Testis (tissue), 3 donors: Measurements from ENCODE around the gene PLOD1. TPM values are rescaled to one million over a fixed set of nuclear protein-coding genes. Genes with fewer than 3 reads are reported as not detected.
"Not testable (repeated sequence)": the region's sequence is repeated elsewhere in the genome, so short reads cannot be mapped to it uniquely, and the experiment has no call there.

ENCODE experiments used
- DNase-seq: peaks from one replicate; pipeline ENCODE4 v3.0.0-alpha.2; 2019
- H3K27ac ChIP-seq, 2 donors: fragments of 200-600 bp; sonication (generic); one replicate each; pipeline ENCODE4 v1.5.1; 2019
- H3K27me3 ChIP-seq: fragments of 200-600 bp; sonication (generic); one replicate; pipeline ENCODE4 v1.5.1; 2019
- H3K36me3 ChIP-seq: fragments of 200-600 bp; sonication (generic); one replicate; pipeline ENCODE4 v1.5.1; 2017; ENCODE audit warnings: low read depth; ENCODE audit errors: missing control alignments
- H3K4me1 ChIP-seq: fragments of 200-600 bp; sonication (generic); one replicate; pipeline ENCODE4 v1.5.1; 2019
- H3K4me3 ChIP-seq, 2 donors: fragments of 200-600 bp; sonication (generic); one replicate each; pipeline ENCODE4 v1.5.1; 2017 to 2019
- H3K9me3 ChIP-seq: fragments of 200-600 bp; sonication (generic); one replicate; pipeline ENCODE4 v1.5.1; 2017
- POLR2A ChIP-seq: fragments of 450-650 bp; IDR thresholded peaks from one replicate; pipeline ENCODE4 v1.6.1; 2017; ENCODE audit warnings: antibody characterized with exemption, mild to moderate bottlenecking, moderate library complexity
- WGBS, 2 donors: methylation state at CpG; one replicate each; pipeline ENCODE4 v1.1.5; 2018; 5-methylcytosine and 5-hydroxymethylcytosine counted together
- intact Hi-C: fragments of 100-400 bp; cut with DNase I; formaldehyde crosslinking; loops from one replicate; pipeline ENCODE4 v1.15.1; 2023; ENCODE audit warnings: low total_unique reads
- polyA plus RNA-seq: library from polyadenylated mRNA; stranded (reverse); fragments of 350-450 nt; fragmentation: Illumina TruSeq; extraction: RNeasy Lipid Tissue Mini Kit (QIAGEN cat#74804); gene quantifications from one replicate; pipeline ENCODE4 v1.2.3, GENCODE V29; 2014; ENCODE audit warnings: low read depth, low replicate concordance; ENCODE audit not compliant: insufficient read depth
- total RNA-seq, 2 donors: library from RNA; depleted of rRNA; stranded (reverse); fragments of >200 nt; gene quantifications; one replicate each; pipeline ENCODE4 v1.2.3, GENCODE V29; 2016
- TF ChIP-seq, protein P1 (sequence below), 3 experiments: fragments of 450-650 bp in 2 of 3; fragments of 200-600 bp in 1 of 3; sonication (generic) in 1 of 3; IDR thresholded peaks; one replicate each; pipeline ENCODE4 v1.5.1; 2016 to 2019; ENCODE audit warnings: antibody characterized with exemption in 3 of 3, mild to moderate bottlenecking in 2 of 3, moderate library complexity in 1 of 3

PLOD1 gene
- total and polyA plus RNA-seq, 3 donors from 2014 or later = 33.1 to 62.0 (median 41.3) TPM

DNA sequence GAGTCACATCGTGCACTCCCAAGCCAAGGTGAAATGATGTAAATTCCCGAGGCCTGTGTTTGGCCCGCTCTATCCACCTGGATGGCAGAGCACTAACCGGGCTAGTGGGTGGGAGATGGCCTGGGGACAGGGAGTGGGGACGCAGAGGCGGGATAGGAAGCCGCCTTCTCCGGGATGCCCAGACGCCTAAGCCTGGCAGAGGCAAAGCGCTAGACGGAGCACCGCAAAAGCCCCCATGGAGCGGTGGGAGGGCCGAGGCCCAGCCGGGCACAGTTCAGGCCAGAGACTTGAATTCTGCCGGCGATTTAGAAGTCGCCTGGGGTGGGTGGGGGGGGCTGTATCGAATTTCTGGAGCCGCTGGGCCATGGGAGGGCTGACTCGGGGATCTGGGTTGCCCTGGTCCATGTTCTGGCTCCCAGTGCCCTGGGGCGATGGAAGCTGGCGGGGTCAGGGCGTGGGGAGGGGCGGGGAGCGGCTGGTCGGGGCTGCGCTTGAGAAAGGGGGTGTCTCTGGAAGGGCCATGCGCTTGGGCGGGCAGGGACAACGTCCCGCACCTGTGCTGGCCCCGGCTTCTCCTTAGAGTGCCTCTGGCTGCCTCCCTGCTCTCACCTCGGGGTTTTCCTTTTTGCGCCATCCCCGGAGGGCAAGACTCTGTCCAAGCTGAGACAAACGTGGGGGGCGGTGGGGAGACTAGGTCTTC is 36.3 kb upstream of the PLOD1 start:
- intact Hi-C loops = no loop called here
- no peaks in the 10 kb centered on the region for H3K27me3 ChIP-seq

DNA sequence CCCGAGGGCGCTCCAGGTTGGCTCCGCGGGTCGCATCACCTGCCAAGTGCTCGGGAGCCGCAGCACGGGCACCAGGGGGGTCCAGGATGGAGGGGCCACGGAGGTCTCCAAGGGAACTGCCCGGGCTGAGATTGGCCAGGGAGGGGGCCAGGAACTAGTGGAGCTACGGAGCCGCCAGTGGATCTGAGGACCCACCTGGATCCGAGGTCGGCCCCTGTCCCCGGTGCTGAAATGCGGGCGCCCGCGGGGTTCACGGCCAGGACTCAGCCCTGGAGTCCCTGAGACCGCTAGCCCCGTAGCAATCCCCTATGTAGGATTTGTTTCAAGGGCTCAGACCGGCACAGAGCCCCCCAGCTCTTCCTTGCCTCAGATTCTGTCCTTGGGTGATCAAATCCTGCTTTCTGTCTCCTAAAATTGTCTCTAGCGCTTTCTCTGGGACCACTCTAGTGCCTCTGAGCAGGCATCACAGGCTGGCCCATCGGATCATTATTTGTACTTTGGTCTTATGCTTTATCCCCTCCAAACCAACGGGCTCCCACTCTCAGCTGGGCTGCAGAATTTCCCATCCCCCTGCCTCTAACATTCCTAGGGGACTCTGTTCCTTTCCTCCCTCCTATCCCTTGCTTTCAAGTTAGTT is 35.6 kb upstream of the PLOD1 start:
- Histone ChIP-seq H3K27ac (no peak overlapping the region), H3K9me3 (no peaks in the 10 kb centered on the region), H3K36me3 (no peaks in the 10 kb centered on the region), H3K4me3 (no peak overlapping the region), H3K27me3 (no peaks in the 10 kb centered on the region), H3K4me1 (no peaks in the 10 kb centered on the region)
- intact Hi-C loops = no loop called here
- no peak for DNase-seq
- 10 to 14% methylated on average over 9 to 26 of the region's 26 CpGs for WGBS, 2 donors
- no peak for TF ChIP-seq POLR2A
- TF ChIP-seq, protein P1, sequence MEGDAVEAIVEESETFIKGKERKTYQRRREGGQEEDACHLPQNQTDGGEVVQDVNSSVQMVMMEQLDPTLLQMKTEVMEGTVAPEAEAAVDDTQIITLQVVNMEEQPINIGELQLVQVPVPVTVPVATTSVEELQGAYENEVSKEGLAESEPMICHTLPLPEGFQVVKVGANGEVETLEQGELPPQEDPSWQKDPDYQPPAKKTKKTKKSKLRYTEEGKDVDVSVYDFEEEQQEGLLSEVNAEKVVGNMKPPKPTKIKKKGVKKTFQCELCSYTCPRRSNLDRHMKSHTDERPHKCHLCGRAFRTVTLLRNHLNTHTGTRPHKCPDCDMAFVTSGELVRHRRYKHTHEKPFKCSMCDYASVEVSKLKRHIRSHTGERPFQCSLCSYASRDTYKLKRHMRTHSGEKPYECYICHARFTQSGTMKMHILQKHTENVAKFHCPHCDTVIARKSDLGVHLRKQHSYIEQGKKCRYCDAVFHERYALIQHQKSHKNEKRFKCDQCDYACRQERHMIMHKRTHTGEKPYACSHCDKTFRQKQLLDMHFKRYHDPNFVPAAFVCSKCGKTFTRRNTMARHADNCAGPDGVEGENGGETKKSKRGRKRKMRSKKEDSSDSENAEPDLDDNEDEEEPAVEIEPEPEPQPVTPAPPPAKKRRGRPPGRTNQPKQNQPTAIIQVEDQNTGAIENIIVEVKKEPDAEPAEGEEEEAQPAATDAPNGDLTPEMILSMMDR (IDR thresholded peaks at IDR 0.05) = no peak

More for the DNA sequence above, 36.3 kb upstream of the PLOD1 start:
- Histone ChIP-seq H3K4me3 (no peak overlapping the region), H3K9me3 (no peaks in the 10 kb centered on the region), H3K36me3 (no peaks in the 10 kb centered on the region), H3K4me1 (no peaks in the 10 kb centered on the region), H3K27ac (no peak overlapping the region)
- whole genome bisulfite sequencing, 2 donors = 16 to 18% methylated on average over 27 to 34 of the region's 38 CpGs
- no peak for TF ChIP-seq POLR2A
- TF ChIP-seq, protein P1 (IDR thresholded peaks at IDR 0.05) = no peak
- DNase-seq = no peak

DNA sequence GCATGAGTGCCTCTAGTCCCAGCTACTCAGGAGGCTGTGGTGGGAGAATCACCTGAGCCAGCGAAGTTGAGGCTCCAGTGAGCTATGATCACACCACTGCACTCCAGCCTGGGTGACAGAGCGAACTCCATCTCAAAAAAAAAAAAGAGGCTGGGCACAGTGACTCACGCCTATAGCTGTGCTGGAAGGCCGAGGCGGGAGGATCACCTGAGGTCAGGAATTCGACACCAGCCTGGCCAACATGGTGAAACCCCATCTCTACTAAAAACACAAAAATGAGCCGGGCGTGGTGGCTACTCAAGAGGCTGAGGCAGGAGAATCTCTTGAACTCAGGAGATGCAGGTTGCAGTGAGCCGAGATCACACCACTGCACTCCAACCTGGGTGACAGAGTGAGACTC is 33.1 kb upstream of the PLOD1 start:
- H3K4me3 ChIP-seq, DNase-seq, H3K36me3 ChIP-seq, H3K27me3 ChIP-seq, H3K27ac ChIP-seq, intact Hi-C loops, H3K4me1 ChIP-seq, H3K9me3 ChIP-seq: not testable (repeated sequence)
- 75 to 77% methylated on average over 9 of the region's 9 CpGs for WGBS, 2 donors

DNA sequence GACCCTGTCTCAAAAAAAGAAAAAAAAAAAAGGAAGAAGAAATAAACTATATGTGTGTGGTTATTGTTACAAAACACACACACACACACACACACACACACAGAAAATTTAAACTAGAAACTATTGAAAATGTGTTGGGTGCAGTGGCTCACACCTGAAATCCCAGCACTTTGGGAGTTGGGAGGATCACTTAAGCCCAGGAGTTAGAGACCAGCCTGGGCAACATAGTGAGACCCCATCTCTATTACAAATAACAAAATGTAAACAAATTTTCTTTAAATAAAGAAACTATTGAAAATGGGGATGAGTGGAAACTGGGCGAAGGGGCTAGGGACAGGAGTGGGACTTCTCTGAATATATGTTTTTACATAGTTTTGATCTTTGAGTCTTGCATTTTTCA is 31.3 kb upstream of the PLOD1 start:
- intact Hi-C loops = no loop called here
- Histone ChIP-seq H3K27ac (no peak overlapping the region), H3K4me1 (no peaks in the 10 kb centered on the region), H3K4me3 (no peak overlapping the region), H3K9me3 (no peaks in the 10 kb centered on the region), H3K27me3 (no peaks in the 10 kb centered on the region), H3K36me3 (no peaks in the 10 kb centered on the region)
- TF ChIP-seq POLR2A = no peak
- TF ChIP-seq, protein P1 (IDR thresholded peaks at IDR 0.05) = no peak
- WGBS, 2 donors = 100% methylated on average over 1 of the region's 1 CpG
- no peak for DNase-seq

DNA sequence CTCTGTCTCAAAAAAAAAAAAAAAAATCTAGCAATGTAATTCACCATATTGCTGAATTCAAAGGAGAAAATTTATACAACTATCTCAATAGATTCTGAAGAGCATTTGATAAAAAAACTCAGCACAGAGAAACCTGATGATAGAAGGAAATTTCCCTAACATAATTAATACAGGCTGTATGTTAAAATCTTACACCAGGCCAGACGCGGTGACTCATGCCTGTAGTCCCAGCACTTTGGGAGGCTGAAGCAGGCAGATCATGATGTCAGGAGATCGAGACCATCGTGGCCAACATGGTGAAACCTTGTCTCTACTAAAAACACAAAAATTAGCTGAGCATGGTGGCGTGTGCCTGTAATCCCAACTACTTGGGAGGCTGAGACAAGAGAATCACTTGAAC is 30.4 kb upstream of the PLOD1 start:
- H3K4me1 ChIP-seq, H3K9me3 ChIP-seq, H3K36me3 ChIP-seq, DNase-seq, H3K4me3 ChIP-seq, H3K27ac ChIP-seq, H3K27me3 ChIP-seq, intact Hi-C loops: not testable (repeated sequence)
- WGBS, 2 donors = 94 to 97% methylated on average over 5 of the region's 5 CpGs

DNA sequence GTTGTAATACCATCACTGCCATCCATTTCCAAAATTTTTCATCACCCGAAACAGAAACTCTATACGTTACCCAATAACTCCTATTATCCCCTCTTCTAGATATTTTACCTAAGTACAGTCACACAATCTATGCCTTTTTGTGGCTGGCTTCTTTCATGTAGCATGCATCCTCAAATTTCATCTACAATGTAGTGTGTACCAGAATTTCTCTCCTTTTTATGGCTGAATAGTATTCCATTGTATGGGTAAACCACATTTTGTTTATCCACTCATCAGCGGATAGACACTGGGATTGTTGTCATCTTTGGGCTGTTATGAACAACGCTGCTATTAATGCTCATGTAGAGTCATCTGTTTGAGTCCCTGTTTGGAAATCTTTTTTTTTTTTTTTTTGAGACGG is 29.5 kb upstream of the PLOD1 start:
- Histone ChIP-seq H3K4me3 (no peak overlapping the region), H3K4me1 (peaks cover 3% of the 10 kb centered on the region), H3K9me3 (no peaks in the 10 kb centered on the region), H3K27ac (no peak overlapping the region), H3K27me3 (no peaks in the 10 kb centered on the region), H3K36me3 (no peaks in the 10 kb centered on the region)
- intact Hi-C loops = no loop called here
- WGBS, 2 donors = 88 to 97% methylated on average over 5 of the region's 5 CpGs
- TF ChIP-seq, protein P1 (IDR thresholded peaks at IDR 0.05) = no peak
- TF ChIP-seq POLR2A = no peak
- no peak for DNase-seq
